Renal cortical epithelial cell (primary cell): ENCODE results near the gene PAM. TPM values are rescaled to one million over a fixed set of nuclear protein-coding genes. Genes with fewer than 3 reads are reported as not detected.

Experiments used
- DNase-seq: peaks from one replicate; pipeline ENCODE4 v3.0.0-alpha.2; 2011; ENCODE audit warnings: low read depth
- total RNA-seq: library from RNA; depleted of rRNA; stranded (reverse); fragments of >200 nt; gene quantifications from 2 replicates; pipeline ENCODE4 v1.2.3, GENCODE V29; 2014

Gene PAM
- 405 and 963 TPM in 2 replicates for total RNA-seq

- DNase-seq, result peak; percentile 30
Observed at GRCh38 chr5:102754767-102755431, at the start of gene PAM. Gene PAM, plus strand, starts transcription at chr5:102755305. Its CDS starts 110,891 bp downstream, at chr5:102866196.

DNA sequence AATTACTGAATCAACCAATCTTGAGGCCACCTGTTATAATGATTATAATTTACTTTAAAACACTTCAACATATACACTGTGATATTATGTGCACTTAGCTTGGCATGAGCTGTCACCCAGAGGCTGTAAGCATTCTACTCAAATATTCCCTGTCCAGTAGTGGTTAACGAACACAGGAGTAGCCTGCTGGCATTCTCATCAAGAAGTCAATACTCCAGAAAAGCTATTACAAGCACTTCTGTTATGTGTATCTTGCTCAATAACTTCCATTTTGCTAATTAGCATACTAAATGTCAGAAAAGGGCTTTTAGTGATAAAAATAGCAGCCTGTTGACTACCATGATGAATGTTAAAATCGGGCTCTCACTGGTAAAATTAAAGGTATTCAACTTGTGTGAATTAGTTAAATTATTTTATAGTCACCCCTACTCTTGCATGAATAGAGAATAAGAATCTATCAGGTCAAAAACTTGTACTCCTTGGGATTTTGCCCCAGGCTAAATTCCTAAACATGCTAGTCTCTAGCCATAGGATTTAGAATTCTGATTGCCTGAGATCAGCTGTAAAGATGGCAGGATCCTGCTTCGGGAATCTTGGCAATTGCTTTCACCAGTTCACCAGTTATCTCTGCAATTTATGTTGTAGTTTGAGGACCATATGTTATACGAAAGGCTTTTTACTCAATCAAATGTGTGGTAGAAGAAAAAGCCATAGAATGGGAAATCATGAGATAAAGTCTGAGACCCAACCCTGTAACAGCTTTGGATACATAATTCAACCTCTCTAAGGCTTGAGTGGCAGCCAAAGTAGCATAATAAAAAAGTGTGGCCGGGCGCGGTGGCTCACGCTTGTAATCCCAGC is 43.4 kb upstream of the PAM start:
- peak; percentile 66 for DNase-seq

DNA sequence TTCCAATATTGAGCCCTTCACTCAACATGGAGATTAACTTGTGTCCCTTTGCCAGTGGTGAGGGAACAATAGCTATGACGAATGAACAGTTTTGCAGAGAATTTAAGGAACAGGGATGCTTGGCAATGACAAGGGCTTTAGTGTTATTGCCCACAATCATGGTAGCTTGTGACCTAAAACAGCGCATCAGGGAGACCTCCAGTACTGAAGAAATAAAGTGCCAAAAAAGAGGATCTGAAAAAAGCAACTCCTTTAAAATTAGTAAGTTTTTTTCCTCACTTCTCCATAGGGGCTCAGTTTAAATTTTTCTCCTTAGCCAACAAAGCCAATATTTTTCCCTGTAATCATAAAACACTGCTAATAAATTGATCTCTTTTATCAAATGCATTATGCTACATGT is 41.8 kb upstream of the PAM start:
- DNase-seq, result no peak

GRCh38 chr5:102713682-102714231 is 41.3 kb upstream of the PAM start:
- peak; percentile 81 for DNase-seq

GRCh38 chr5:102715082-102715807 is 39.9 kb upstream of the PAM start:
- peak; percentile 85 for DNase-seq

- DNase-seq, result no peak
Observed at GRCh38 chr5:102716017-102716416, 39.1 kb upstream of the PAM start.

DNA sequence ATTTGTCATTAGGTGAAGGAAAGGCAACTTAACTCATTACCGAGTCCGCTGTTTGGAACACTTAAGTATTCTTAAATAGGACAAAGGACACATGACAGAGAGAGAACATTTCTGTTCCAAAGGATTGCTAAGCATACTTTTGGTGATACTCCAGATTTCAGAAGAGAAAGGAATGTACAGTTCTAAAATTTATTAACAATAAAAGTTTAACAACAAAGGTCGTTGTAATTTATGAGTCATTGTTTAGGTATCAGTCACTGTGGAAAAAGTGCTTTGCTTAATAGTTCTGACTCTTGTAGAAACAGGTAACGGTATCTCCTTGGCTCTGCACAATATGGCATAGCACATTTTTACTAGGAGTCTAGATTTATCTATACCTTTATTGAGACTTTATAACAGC is 36.3 kb upstream of the PAM start:
- DNase-seq, result peak; percentile 78

GRCh38 chr5:102719886-102720285 is 35.2 kb upstream of the PAM start:
- no peak for DNase-seq

DNA sequence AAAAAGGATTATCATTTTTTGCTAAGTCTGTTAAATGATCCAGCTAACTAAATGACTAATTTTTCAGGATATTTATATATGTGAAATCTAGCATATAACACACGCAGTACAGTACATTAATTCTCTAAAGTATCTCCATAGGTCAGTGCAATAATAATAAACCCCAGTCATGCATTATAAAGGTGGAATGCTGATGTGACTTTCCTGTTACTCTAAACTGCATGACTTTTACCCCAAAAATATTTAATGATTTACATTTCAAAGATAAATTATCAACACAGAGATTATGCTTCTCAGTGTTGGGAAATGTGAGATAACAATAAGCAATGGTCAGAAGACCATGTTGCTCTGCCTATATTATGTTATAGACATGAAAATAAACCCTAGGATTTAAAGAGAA is 34.1 kb upstream of the PAM start:
- no peak for DNase-seq

DNA sequence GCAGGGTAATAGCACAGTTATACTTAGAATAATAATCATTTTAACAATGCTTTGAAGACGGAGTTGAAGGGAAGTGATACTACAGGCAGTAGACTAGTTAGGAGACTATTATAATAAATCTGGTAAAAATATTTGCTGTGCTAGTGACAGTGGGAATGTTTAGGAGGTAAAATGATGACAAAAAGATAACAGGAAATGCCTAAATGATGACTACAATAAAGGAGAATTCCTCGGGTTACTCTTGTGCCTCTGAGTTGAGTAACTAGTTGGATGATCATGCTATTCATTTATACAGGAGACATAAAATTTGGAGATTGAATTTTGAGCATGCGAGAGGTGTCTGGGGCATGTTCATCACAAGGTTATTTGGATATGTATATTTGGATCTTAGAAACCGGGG is 32.2 kb upstream of the PAM start:
- peak; percentile 42 for DNase-seq

DNA sequence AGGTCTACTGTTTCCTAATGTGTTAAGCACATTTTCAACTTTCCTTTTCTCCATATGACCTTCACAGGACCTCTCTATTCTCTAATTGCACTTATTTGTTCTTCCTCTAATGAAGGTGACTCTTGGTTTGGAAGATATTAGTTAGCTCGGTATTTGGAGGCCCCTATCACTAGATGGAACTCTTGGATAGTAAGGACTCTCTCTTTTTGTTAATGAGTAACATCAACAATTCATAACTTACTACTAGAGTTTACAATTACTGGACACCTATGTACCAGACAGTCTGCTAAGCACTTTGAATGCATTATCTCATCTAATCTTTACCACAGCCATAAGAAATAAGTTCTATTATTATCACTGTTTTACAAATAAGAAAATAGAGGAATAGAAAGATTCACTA is 23.4 kb upstream of the PAM start:
- peak; percentile 42 for DNase-seq

DNA sequence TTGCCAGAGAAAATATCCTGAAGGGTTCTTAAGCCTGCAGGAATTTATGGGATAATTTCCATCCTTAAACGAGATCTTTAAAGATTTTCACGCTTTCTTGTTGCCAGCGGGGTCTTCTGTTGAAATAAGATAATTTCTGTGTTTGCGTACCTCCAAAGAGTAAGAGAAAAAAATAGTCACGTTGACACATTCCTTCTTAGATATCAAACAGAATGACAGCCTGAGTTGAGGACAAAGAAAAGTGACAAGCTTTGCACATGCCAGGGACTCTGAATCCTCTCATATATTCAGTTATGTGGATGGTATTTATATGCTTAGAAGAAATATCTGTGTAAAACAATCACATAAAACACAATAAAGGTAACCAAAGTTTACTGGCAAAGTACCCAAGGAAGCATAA is 21.6 kb upstream of the PAM start:
- no peak for DNase-seq

GRCh38 chr5:102737161-102737560 is 17.9 kb upstream of the PAM start:
- DNase-seq, result no peak

DNA sequence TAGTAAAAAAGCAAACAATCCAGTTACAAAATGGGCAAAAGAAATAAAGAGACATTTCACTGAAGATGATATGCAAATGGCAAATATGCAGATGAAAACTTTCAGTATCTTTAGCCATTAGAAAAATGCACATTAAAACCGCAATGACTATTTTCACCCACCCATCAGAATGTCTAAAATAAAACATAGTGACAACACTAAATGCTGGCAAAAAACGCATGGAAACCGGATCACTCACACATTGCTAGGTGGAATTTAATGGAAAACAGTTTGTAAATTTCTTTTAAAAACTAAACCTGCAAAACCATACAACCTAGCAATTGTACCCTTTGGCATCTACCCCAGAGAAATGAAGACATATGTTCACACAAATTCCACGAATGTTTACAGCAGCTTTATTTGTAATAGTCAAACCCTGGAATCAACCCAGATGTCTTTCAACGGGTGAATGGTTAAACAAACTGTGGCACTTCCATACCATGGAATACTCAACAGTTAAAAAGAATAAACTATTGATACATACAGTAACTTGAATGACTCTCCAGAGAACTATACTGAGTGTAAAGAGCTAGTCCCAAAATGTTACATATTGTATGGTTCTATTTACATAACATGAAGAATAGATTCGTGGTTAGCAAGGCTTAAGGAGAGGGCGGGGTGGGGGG is 17.2 kb upstream of the PAM start:
- DNase-seq, result no peak

- DNase-seq, result no peak
Observed at GRCh38 chr5:102740515-102740914, 14.6 kb upstream of the PAM start.

DNA sequence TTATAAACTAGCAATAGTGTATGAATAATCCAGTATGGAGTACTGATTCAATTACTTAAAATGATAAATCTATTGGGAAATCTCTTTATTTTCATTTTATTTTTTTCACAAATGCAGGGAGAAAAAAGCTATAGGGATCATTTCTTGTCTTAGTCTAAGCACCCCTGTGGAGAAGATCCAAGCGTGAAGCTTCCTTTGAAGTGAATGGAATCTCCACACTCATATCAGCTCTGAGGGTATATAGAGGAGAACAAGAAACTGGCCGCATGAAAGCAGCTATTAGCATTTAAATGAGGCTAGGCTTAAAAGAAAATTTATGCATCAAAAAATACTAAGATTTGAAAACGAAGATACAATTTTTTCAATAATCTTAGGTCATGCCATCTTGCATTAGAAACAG is 12.9 kb upstream of the PAM start:
- no peak for DNase-seq

GRCh38 chr5:102743900-102744299 is 11.2 kb upstream of the PAM start:
- no peak for DNase-seq

- peak; percentile 31 for DNase-seq
Observed at GRCh38 chr5:102747386-102748166, 7.5 kb upstream of the PAM start.

DNA sequence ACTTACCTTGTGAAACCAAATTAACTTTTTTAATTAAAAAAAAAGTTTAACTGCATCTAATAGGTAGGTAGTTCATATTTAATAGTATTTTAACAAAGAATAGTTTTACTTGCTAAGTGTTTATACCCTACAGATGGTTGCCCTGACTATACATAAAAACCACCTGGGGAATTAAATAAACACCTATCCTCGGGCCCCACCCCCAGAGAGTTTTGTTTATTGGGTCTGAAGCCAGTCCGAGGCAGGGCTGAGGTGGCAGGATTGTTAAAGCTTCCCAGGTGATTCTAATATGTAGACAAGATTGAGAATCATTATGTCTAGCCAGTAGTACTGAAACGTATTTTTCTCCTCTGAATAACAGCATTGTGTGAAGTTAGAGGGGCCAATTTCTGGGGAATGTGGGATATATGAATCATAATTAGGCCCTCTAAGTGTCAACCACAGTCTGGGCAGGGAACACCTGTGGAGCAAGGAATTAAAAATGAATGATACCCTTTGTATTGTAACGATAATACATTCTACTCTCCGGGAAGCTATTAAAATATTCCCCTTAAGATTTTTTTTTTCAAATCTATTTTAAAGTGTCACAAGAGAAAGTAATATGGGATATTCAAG is 5.6 kb upstream of the PAM start:
- no peak for DNase-seq

DNA sequence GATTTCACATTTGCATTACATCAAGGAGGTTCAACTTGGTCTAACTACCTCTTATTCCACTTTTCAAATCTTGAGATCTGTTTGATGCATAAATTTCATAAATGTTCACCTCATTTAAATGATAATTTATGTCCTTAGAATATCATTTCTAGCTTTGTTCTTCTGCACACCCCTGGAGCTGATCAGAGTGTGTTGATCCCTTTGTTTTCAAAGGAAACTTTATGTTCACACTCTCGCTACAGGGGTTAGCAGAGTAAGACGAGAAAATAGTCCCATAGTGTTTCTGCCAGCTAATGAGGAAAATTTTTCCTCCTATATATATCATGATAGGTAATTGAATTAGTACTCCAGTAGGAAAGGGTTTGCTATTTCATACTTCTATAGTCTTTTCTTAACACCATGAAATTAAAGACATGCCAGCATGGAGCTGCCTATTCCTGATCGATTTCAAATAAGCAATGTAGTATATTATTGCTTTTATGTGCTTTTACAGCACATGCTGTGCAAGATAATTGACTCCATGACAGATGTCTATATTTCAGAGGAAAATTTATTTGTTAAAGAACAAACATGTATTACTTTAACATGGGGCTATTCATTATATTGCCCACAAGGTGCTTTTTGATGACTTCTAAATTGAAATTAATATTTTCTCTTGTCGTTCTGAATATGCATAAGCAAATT is 4.8 kb upstream of the PAM start:
- no peak for DNase-seq
